GM20000 (cell line): ENCODE data around the gene TRABD.

Experiments used
- DNase-seq: peaks from one replicate; pipeline ENCODE4 v3.0.0; 2012; ENCODE audit warnings: low spot score
- CTCF ChIP-seq: IDR thresholded peaks from 2 replicates; pipeline ENCODE4 v1.5.1; 2012; ENCODE audit warnings: mild to moderate bottlenecking, control low read depth; ENCODE audit errors: extremely low read depth, missing control alignments

TRABD gene

DNA sequence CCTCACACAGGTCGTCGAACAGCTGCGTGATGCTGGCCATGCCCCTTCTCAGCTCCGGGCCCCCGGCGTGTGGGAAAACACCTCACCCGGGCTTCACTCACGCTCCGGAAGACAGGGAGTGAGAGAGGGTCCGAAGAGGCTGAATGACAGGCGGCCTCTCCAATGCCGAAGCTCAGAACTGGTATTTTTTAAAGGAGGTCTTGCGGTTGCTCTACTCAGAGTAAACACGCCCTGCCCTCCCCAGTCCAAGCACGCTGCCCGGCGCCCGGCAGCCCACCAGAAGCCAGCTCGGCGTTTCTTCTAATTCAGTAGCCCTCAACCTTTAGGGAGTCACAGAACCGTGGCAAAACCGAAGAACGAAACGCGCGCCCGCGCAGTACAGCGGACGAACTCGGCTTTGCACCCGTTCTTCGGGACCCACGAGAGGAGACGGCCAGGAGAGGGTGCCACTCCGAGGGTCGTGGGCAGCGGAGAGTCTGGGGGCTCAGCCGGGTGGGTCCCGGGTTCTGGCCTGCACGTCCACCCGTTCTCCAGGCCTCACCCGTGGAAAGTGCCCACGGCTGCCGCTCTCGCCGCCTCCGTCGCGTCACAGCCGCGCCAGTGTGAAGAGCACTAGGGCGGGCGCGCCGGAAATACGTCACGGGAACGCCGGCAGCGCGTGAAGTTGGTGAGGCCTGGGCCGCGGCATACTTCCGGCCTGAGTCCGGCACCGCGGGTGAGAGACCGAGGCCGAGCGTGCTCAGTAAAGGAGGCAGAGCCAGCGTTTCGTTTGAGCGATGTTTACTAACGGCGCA is 58.9 kb downstream of the TRABD start, which contains the start of gene TUBGCP6:
TUBGCP6 (minus strand) TSS at position 604 of the 794 bp plus-strand sequence; CDS start at position 40, 564 bp downstream.
- DNase-seq: peak; percentile 95
- no peak for TF ChIP-seq CTCF

- no peak for DNase-seq
- TF ChIP-seq CTCF: no peak
These were observed 59.7 kb downstream of the TRABD start for GRCh38 chr22:50245214-50246072.

DNA sequence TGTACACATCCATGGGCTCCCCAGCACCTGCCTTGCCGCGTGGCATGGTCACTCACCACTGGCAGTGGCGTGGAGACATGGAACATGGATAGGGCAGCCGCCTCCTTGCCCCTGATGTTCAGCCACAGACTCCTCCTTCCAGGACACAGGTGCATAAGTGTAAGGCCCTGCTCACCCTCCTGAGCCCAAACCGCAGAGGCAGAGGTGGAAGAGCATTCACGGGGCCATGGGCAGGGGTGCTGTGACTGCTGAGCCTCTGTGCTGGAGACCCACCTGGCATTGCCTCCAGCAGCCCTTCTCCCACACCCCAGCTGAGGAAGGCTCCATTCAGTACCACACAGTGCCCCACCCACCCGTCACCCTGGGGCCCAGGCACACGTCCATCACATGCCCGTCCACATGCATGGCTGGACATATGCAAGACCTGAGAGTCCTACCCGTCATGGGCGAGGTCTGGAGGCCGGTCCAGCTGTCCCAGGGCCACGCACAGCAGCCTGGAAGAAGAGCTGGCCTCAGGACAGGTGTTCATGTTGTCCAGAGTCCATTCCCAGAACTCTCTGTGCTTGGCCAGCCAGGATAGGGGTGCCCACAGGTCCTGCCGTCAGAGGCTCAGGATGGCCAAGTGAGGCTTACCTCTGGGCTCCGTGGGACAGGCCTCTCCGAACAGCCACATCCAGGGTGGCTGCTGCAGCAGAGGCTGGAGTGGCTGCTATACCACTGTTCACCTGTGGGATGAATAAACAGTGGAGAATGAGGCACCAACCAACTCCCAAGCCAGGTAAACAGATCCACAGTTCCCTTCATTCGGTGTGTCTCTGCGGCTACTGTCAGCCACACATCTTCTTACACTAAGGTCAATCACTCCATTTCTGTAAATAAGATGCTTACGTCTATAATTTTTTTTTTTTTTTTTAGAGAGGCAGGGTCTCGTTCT is 60.8 kb downstream of the TRABD start:
- no peak for DNase-seq
- TF ChIP-seq CTCF: no peak

GRCh38 chr22:50247748-50248147 is 62.0 kb downstream of the TRABD start:
- peak; percentile 75 for DNase-seq

DNA sequence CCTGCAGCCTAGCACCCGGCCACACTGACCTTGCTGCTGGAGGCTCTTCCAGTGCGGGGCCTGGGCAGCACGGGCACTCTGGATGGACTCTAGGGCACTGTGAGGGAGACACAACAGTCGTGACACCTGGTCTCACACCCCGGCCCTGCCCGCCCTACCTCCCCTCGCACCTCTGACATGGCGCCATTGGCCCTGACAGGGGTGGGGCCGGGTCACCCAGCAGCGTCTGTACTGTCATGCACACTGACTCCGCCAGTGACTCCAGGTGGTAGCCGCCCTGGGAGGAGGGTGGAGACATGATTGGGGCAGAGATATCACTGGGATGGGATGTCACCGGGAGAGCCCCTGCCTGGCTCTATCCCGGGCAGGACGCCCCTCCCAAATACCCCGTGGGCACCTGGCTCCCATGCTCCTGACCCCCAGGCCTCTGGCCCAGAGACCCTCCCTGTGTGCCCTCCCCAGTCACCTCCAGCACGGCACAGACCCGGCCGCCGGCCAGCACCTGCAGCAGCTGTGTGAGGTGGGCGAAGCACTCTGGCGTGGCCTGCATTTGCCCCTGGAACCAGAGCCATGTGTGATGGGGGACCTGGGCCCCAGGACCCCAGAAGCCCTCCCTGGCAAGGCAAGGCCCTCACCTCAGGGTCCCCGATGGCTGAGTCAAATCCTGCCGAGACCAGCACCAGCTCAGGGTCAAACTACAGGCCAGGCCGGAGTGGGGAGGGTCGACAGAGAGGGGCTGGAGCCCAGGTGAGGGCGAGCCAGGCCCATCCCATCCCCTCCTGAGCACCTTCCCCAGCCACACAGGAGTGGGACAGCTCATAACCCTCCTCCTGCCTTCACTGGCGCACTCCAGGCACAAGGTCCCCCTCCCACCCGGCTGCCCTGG is 62.7 kb downstream of the TRABD start:
- DNase-seq: no peak
- no peak for TF ChIP-seq CTCF

More at GRCh38 chr22:50247748-50248147, 62.0 kb downstream of the TRABD start:
- no peak for TF ChIP-seq CTCF
